Prostate gland (tissue), 2 donors: ENCODE results near the gene RANBP9.

Source experiments
- POLR2A ChIP-seq: fragments of 450-650 bp; IDR thresholded peaks from one replicate; pipeline ENCODE4 v1.6.1; 2016; ENCODE audit warnings: antibody characterized with exemption, mild to moderate bottlenecking
- TF ChIP-seq, protein P1 (sequence below), 4 experiments: fragments of 200-600 bp in 2 of 4; fragments of 450-650 bp in 2 of 4; sonication (generic) in 2 of 4; IDR thresholded peaks; 1 replicate in 3 of 4; 2 replicates in 1 of 4; pipeline ENCODE4 v1.5.1; 2016 to 2019; ENCODE audit warnings: antibody characterized with exemption in 4 of 4, mild to moderate bottlenecking in 2 of 4, moderate library complexity in 2 of 4

DNA sequence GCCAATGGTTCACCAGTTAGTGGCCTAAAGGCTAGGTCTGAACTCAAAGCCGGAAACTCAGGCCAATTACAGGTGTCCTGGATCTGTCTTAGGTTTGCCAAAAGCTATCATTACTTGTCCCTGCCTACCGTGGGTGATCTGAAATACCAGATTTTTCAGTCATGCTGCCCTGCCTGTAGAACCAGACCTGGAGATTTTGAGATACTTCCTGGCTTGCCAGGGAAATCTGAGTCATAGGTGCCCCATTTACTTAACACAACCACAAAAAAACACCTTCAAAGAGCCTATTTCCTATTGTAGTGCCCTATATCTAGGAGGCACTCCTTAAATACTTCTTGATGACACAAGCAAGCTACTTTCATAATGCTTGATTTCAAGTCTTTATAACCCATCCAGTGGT, 13.9 kb upstream of the RANBP9 start:
- TF ChIP-seq POLR2A = no peak
- TF ChIP-seq, protein P1, sequence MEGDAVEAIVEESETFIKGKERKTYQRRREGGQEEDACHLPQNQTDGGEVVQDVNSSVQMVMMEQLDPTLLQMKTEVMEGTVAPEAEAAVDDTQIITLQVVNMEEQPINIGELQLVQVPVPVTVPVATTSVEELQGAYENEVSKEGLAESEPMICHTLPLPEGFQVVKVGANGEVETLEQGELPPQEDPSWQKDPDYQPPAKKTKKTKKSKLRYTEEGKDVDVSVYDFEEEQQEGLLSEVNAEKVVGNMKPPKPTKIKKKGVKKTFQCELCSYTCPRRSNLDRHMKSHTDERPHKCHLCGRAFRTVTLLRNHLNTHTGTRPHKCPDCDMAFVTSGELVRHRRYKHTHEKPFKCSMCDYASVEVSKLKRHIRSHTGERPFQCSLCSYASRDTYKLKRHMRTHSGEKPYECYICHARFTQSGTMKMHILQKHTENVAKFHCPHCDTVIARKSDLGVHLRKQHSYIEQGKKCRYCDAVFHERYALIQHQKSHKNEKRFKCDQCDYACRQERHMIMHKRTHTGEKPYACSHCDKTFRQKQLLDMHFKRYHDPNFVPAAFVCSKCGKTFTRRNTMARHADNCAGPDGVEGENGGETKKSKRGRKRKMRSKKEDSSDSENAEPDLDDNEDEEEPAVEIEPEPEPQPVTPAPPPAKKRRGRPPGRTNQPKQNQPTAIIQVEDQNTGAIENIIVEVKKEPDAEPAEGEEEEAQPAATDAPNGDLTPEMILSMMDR (IDR thresholded peaks at IDR 0.05) = no peak
